Measurements from ENCODE around the gene RABEP2.
A peak's percentile ranks its signal among the peaks of the same experiment; 100 is the strongest.
"Not testable (repeated sequence)": the region's sequence is repeated elsewhere in the genome, so short reads cannot be mapped to it uniquely, and the experiment has no call there.

Gene RABEP2, protein sequence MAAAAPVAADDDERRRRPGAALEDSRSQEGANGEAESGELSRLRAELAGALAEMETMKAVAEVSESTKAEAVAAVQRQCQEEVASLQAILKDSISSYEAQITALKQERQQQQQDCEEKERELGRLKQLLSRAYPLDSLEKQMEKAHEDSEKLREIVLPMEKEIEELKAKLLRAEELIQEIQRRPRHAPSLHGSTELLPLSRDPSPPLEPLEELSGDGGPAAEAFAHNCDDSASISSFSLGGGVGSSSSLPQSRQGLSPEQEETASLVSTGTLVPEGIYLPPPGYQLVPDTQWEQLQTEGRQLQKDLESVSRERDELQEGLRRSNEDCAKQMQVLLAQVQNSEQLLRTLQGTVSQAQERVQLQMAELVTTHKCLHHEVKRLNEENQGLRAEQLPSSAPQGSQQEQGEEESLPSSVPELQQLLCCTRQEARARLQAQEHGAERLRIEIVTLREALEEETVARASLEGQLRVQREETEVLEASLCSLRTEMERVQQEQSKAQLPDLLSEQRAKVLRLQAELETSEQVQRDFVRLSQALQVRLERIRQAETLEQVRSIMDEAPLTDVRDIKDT

DNA sequence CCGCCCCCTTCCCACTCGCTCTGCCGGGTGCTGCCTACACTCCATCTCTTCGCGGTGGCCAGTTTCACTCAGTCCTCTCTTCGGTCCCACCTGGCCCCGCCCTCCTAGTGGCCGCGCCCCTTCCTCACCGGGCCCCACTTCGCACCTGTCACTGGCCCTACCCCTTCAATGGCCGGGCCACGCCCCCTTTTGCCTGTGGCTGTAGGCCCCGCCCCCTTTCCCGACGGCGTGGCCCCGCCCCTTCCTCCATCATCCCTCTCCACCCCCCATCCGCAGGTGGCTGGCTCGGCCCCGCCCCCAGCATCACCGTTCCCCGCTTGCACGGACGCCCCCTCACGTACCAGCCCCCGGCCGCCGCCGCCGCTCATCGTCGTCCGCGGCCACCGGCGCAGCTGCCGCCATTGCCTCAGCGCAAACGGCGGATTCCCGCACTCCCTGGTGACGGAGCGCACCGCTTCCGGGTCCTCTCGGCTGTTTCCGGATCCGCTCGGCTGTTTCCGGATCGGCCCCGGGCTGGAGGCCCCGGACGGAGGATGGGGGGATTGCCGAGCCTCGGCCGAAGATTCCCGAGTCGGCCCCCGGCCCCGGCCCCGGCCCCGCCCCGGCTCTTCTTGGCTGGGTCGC is at the start of gene RABEP2:
RABEP2 (minus strand) TSS at position 477 of the 624 bp plus-strand sequence; CDS start at position 402, 75 bp downstream.
- peak; percentile 98 for DNase-seq (ENCODE audit: low read depth in 2 of 2)

DNA sequence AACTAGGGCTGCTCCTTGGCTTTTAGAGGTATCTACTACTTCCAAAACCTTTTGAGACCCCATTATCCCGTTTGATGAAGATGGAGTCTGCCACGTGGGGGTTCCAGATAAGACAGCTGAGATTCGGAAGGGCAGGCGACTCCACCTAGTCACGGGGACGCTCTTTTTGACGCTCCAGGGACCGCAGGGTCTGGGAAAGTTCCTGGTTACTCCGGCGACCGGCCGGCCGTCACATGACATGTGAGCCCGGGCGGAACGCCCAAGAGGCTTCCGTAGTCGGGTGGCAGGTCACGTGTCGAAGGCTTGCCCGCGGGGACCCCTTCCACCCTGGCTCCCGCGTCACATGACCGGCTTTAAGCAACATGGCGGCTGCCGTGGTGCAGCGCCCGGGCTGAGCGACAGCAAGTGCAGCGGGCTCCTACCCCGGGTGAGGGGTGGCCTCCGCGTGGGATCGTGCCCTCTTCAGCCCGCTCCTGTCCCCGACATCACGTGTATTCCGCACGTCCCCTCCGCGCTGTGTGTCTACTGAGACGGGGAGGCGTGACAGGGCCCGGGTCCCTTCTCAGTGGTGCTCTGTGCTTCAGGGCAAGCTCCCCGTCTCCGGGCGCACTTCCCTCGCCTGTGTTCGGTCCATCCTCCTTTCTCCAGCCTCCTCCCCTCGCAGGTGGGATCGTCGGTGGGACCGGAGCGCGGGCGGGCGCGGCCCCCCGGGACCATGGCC is 49.6 kb upstream of the RABEP2 start, which contains the start of gene SPNS1:
SPNS1 (plus strand) TSS at position 342 of the 721 bp plus-strand sequence; CDS start at position 716, 374 bp downstream.
- DNase-seq (ENCODE audit: low read depth in 2 of 2) = peak; percentile 88 to 90

DNA sequence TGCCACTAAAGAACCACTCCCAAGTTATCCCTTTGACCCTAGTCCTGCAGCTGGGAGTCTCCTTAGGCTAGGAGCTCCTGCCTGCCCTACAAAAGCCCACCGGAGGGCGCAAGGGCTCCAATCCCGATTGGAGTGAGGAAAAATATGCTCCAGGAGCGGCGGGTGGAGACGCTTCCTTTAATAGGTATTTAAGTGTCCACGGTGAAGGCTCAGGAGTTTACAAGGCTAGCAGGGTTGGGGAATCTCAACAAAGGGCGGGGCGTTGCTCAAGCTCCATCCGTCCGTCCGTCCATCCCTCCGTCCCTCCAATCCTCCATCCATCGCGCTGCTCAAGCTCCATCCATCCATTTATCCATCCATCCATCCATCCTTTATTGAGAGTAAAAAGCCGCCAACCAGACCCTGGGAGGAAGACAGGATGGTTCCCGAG is 49.0 kb upstream of the RABEP2 start:
- peak in 1 of 2 donors; percentile 15 for DNase-seq (ENCODE audit: low read depth in 2 of 2)

DNA sequence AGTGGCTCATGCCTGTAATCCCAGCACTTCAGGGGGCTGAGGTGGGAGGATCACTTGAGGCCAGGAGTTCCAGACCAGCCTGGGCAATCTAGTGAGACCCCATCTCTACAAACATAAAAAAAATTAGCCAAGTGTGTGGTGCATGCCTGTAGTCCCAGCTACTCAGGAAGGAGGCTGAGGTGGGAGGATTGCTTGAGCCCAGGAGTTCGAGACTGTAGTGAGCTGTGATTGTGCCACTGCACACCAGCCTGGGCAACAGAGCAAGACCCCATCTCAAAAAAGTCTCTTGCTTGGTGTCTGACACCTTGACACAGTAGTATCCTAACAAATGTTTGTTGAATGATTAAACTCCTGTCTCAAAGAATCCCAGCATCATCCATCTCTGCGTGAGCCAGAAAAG is 44.7 kb upstream of the RABEP2 start:
- DNase-seq (ENCODE audit: low read depth in 2 of 2) = not testable (repeated sequence)

DNA sequence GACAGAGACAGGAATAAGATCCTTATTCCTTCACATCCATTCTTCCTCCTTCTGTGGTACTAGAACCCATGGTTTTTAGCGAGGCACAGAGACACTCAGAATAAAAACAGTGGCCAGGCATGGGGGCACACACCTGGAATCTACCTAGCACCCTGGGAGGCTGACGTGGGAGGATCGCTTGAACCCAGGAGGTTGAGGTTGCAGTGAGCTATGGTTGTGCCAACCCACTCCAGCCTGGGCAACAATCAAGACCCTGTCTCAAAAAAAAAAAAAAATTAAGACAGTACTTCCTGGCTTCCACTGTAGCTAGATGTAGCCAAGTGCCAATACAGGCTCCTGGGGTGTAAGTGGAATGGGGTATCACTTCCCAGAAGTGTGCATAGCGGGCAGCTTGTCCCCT is 42.1 kb upstream of the RABEP2 start:
- no peak for DNase-seq (ENCODE audit: low read depth in 2 of 2)

DNA sequence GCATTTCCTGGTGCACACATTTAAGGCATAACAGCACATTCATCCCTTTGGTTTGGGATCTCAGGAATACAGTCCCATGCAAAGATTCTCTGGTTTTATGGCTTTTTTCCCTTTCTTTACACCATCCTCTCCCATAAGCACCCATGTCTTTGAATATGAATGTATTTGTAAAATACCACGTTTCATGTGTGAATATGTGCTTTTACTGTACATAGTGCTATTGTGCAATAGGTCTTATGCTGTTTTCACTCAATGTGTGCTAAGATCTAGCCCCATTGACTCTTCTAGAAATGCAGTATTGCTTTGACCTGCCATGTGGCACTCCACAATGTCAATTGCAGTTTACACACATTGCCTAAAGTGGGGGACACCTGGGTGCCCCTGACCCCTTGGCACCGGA is 39.5 kb upstream of the RABEP2 start:
- DNase-seq (ENCODE audit: low read depth in 2 of 2) = no peak

DNA sequence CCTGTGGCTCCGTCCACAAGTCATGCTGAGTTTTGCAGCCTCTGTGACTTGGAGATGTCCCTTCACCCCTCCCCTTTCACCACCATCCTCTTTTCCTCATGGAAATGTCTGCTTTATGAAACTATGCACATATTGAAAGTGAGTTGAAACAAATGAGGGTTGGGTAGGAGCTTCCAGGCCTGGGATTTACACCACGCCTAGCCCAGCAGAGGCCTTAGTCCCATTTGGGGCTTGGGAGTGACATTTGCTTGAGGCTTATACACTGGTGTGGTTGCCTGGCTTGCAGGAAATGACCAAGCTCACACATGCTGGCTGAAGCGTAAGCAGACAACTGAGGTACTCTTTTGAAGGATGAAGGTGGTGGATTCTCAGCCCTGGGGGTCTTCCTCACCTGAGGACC is 39.0 kb upstream of the RABEP2 start:
- no peak for DNase-seq (ENCODE audit: low read depth in 2 of 2)

DNA sequence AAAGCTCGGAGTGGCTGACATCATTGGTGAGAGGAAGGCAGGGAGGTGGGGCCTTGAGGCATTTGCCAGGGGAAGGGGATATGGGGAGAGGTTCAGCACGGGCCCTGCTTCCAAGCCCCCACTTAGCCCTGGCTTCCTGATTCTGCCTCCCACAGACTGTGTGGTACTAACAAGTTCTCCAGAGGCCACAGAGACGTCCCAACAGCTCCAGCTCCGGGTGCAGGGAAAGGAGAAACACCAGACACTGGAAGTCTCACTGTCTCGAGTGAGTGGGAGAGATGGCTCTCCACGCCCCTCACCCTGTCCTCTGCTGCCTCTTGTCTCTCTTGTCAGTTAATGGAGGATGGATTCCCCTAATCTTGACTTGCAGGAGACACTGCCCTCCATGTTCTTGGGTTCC is 33.8 kb upstream of the RABEP2 start:
- no peak for DNase-seq (ENCODE audit: low read depth in 2 of 2)

DNA sequence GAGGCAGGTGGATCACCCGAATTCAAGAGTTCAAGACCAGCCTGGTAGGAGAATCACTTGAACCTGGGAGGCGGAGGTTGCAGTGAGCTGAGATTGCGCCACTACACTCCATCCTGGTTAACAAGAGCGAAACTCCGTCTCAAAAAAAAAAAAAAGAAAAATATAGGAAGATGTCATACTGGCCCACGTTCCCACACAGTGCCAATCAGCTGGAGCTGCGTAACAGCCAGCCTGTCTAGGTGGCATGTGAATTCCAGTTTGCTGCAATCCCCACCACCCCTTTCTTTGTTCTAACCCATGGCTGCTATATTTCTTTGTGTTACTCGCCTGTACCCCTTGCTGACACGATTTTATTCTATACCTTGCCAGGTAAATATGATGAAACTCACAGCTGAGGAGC is 33.2 kb upstream of the RABEP2 start:
- DNase-seq (ENCODE audit: low read depth in 2 of 2) = no peak

DNA sequence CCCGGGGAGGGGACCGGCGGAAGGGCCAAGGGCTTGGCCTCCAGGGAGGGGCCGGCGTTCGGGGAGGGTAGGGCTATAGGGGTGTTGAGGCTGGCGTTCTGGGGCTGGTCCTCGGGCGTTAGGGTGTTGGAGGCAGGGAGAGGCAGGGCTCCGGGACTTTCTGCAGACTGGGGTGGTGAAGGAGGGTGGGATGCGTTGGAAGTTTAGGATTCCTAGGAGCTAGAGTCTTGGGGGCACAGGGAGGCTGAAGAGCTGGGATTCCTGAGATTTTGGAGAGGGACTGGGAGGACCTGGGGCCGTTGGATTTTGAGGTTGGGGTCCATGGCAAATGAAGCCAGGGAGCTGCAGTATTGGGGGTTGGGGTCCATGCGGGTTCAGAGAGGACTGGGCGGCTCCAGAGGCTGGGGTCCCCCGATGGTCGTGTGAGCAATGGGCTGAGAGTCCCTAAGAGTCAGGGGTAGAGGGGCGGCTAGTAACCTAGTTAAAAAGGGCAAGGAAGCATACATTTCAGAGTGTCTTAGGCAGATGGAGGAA is 26.4 kb upstream of the RABEP2 start:
- no peak for DNase-seq (ENCODE audit: low read depth in 2 of 2)

DNA sequence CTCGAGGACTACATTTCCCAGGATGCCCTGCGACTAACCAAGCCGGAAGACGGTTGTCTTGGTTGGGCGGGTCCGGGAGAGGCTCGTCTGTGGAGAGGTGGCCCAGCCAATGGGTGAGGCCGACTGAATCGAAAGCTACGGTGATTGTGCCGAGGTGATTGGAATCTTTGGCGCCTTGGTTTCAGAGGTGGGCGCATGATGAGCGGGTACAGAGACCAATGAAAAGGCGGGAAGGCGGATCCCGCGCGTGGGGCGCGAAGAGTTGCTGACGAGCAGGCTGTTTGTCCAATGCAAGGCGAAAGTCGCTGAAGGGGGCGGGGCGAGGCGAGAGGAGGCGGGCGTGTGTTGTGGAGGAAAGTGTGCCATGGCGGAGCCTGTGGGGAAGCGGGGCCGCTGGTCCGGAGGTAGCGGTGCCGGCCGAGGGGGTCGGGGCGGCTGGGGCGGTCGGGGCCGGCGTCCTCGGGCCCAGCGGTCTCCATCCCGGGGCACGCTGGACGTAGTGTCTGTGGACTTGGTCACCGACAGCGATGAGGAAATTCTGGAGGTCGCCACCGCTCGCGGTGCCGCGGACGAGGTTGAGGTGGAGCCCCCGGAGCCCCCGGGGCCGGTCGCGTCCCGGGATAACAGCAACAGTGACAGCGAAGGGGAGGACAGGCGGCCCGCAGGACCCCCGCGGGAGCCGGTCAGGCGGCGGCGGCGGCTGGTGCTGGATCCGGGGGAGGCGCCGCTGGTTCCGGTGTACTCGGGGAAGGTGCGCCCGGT is 25.8 kb upstream of the RABEP2 start, which contains the start of gene NFATC2IP:
NFATC2IP (plus strand) TSS at position 290 of the 762 bp plus-strand sequence; CDS start at position 365, 75 bp downstream.
- DNase-seq (ENCODE audit: low read depth in 2 of 2) = peak; percentile 99 to 100

DNA sequence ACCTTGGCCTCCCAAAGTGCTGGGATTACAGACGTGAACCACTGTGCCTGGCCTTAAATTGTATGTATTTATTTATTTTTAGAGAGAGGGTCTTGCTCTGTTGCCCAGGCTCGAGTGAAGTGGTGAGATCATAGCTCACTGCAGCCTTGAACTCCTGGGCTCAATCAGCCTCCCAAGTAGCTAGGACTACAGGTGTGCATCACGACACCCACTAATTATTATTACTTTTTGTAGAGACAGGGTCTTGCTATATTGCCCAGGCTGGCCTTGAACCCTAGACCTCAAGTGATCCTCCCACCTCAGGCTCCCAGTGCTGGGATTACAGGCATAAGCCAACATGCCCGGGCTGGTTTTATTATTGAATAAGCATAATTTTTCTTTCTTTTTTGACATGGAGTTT is 21.6 kb upstream of the RABEP2 start:
- DNase-seq (ENCODE audit: low read depth in 2 of 2) = no peak

DNA sequence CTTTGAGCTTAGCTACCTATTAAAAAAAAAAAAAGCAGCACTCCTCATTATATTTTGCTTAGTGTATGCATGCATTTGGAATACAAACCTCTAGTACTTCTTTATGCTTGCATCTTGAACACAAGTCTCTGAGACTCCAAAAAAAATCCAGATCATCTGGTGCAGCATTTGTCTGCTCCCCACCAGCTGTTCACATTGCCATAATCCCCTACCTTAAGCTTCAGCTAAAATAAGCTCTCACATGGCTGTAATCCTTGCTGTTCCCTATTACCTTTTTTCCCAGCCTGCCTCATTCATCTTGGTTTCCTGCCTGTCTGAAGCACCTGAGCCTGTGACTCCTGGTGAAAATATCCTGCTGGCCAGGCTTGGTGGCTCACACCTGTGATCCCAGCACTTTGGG is 18.2 kb upstream of the RABEP2 start:
- no peak for DNase-seq (ENCODE audit: low read depth in 2 of 2)

DNA sequence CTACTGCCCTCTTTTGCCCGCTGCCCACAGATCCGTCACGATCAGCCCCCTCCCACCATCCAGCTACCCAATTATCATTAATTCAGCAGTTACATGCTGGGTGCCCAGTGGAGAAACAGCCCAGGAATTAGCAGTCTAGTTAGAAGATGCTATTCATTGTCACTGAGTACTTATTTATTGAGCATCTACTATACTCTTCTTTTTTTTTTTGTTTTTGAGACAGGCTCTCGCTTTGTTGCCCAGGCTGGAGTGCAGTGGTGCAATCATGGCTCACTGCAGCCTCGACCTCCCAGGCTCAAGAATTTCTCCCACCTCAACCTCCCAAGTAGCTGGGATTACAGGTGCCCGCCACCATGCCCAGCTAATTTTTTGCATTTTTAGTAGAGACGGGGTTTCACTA is 14.8 kb upstream of the RABEP2 start:
- not testable (repeated sequence) for DNase-seq (ENCODE audit: low read depth in 2 of 2)

DNA sequence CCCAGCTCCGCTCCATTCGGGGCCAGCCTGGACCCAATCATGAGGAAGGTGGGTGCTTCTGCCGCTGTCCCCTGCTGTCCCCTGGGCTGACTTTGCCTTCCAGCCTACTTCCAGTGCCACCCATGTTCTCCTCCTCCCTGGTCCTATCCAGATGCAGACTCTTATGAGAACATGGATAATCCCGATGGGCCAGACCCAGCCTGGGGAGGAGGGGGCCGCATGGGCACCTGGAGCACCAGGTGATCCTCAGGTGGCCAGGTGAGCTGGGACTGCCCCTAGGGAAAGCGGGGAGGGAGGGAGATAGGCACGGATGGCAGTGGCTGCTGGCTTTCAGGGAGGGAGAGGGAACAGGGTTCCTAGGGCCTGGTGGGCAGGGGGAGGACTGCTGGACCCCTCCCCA is 13.7 kb upstream of the RABEP2 start:
- DNase-seq (ENCODE audit: low read depth in 2 of 2) = no peak

DNA sequence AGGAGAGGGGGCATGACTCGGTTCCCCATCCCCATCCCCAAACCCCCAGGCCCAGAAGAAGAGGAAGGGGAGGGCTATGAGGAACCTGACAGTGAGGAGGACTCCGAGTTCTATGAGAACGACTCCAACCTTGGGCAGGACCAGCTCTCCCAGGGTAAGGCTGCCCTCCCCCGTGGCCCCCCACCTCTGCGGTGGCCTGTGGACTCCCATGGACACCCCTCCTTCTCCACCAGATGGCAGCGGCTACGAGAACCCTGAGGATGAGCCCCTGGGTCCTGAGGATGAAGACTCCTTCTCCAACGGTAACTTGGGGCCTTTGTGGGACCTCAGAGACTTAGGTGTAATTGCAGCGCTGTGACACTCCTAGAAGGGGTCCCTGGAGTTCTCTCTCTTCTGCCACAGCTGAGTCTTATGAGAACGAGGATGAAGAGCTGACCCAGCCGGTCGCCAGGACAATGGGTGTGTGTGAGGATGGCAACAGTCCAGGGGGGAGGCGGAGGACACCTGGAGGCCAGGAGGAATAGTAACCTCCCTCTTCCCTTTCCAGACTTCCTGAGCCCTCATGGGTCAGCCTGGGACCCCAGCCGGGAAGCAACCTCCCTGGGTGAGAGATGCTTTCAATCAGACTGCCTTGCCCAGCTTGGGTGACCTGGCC is 12.3 kb upstream of the RABEP2 start:
- DNase-seq (ENCODE audit: low read depth in 2 of 2) = no peak

DNA sequence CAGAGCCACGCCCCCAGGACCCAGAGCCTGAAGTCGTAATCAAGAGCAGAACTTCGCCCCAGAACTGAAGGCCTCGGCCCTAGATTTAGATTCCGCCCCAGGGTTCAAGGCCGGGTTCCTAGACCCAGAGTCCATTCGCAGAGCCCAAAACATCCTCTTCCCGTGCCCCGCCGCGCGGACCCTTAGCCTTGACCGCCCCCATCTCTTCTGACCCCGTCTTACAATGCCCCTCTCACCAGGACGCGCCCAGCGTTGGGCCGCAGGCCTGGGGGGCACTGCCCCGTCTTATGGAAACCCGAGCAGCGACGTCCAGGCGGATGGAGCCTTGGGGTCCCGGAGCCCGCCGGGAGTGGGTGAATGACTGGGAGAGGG is 11.7 kb upstream of the RABEP2 start:
- DNase-seq (ENCODE audit: low read depth in 2 of 2) = no peak

DNA sequence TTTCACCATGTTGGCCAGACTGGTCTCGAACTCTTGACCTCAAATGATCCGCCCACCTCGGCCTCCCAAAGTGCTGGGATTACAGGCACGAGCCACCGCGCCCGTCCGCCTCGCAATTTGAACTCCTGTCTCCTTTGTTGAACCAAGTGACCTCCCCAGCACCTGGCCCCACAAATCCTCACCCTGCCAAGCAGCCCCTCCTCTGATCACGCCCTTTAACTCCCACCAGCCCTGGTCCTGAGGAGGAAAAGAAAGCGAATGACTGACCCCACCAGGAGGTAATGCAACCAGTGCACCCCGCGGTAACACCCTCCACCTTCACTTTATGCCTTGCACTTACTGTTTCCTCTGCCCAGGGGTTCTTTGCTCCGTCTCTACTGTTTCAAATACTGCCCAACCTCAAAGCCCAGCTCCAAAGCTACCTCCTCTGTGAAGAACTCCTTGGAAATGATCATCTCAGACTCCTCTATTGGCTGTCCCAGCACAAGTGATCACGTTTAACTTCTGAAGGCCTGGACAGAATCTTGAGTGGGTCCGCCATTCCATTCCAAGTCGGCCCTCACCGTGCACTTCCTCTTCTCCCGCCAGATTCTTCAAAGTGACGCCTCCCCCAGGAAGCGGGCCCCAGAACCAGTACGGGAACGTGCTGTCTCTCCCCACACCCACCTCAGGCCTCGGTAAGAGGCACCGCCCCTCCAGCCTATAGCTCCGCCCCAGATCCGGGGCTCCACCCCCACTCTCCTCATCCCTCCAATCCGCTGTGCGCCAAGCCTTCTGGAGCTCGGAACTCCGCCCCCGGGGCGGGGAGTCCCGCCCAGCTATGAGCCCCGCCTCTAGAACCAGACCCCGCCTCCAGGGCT is 11.1 kb upstream of the RABEP2 start:
- DNase-seq (ENCODE audit: low read depth in 2 of 2) = peak; percentile 76 to 82

DNA sequence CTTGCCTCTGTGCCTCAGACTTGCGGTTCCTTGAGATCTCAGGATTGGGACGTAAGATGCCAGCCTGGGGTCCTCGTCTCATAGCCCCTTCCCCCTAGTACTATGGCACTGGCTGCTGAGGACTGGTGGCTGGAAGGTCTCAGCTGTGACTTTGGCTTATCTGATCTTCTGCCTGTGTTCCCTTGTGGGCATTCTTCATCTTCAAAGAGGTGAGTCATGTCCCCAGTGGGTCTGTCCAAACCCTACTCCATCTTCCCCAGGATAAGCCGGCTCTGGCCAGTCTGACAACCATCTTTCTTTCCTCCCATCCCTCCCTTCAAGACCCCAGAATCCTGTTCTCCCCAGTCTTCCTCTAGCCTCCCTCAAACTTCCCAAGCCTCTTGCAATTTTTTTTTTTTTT is 10.3 kb upstream of the RABEP2 start:
- no peak for DNase-seq (ENCODE audit: low read depth in 2 of 2)

DNA sequence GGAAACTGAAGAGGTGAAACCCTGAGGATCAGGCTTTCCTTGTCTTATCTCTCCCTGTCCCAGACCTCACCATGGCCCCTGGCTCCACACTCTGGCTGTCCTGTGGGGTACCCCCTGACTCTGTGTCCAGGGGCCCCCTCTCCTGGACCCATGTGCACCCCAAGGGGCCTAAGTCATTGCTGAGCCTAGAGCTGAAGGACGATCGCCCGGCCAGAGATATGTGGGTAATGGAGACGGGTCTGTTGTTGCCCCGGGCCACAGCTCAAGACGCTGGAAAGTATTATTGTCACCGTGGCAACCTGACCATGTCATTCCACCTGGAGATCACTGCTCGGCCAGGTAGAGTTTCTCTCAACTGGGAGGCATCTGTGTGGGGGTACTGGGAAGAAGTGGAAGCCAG is 8.1 kb upstream of the RABEP2 start:
- no peak for DNase-seq (ENCODE audit: low read depth in 2 of 2)
